Islet of Langerhans (tissue), 1 donor: Measurements from ENCODE around the gene DYSF.

ENCODE experiments used
- FAIRE-seq: peaks from one replicate; lab custom pipeline; 2011; peaks lifted over from hg19 to GRCh38; lab: Jason Lieb, UNC

Gene DYSF

DNA sequence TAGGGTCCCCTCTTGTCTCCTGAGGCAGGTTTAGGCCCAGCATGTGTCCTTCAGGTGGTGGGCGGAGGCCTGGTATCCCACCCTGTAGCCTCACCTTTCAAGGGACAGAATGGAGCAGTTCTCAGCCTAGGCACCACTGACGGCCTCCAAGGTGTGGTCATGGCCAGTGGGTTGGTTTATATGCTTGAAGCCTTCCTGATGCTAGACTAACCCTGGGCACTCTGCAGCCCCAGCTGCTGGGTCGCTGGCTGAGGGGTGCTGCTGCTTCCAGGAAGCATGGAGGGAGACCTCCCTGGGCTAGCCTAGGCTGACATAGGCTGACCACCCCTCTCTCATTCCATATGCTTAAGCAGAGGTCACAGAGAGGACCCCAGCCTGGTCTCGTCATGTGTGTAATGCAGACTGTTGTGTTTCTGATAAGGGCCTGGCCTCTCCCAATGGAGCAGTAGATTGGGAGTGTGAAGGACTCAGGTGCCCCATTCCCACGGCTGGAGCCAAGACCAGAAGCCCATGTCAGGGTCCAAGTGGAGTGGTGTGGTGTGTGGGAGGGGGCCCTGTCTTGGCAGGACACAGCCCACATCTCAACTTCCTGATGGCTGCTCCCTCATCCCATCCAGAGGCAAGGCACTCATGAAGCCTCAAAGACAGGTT, 206.6 kb downstream of the DYSF start:
- no peak for FAIRE-seq

DNA sequence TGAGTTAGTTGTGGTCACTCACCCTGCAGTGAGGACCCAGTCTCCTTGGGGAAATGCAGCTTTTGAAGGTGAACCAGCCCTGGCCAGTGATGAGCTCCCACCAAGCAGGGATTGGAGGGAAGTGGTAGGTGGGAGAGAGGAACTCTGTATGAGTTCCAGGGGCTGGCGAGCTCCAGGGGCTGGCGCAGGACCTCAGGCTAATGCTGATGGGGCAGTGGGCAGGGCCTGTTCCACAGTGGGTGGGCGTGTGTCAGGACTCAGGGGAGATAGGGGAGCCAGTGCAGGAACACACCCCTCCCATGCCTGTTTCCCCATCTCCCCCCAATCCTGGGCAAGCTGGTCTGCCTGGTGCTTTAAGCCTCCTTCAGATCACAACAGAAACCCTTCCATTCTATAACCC, 208.4 kb downstream of the DYSF start:
- FAIRE-seq: no peak

DNA sequence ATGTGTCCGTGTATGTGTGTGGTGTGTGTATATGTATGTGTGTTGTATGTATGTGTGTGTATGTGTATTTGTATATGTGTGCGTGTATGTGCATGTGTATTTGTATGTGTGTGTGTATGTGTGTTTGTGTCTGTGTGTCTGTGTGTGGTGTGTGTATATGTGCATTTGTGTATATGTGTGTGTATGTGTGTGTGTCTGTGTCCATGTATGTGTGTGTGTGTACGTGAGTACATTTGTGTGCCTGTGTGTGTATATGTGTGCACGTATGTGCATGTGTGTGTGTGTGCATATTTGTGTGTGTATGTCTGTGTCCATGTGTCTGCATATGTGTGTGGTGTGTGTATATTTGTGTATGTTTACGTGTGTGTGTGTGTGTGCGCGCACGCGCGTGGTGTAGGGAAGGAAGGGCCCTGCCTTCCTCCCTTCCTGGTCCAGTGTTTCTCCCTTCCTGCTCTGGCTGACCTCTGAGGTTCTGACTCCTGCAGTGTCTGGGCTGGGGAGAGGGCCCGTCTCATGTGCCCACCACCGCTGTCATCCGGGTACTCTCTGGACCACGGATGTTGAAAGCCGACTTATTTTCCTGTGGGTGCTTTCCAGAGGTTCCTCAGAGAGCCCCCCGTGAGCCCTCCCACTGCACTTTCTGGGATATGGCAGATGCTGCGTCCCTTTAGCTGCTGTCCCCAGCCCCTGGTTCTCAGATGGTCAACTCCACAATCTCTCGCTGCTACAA, 209.5 kb downstream of the DYSF start:
- no peak for FAIRE-seq

DNA sequence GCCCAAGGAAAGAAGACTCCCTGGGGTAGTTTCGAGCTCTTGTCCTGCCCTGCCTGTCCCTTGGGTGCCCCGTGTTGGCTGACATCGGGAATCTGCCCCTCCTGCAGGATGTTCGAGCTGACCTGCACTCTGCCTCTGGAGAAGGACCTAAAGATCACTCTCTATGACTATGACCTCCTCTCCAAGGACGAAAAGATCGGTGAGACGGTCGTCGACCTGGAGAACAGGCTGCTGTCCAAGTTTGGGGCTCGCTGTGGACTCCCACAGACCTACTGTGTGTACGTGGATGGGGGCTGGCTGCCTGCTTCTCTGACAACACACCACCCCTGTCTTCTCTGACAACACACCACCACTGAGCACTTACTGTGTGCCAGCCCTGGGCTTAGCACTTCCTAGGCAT, 210.8 kb downstream of the DYSF start:
- FAIRE-seq: no peak

DNA sequence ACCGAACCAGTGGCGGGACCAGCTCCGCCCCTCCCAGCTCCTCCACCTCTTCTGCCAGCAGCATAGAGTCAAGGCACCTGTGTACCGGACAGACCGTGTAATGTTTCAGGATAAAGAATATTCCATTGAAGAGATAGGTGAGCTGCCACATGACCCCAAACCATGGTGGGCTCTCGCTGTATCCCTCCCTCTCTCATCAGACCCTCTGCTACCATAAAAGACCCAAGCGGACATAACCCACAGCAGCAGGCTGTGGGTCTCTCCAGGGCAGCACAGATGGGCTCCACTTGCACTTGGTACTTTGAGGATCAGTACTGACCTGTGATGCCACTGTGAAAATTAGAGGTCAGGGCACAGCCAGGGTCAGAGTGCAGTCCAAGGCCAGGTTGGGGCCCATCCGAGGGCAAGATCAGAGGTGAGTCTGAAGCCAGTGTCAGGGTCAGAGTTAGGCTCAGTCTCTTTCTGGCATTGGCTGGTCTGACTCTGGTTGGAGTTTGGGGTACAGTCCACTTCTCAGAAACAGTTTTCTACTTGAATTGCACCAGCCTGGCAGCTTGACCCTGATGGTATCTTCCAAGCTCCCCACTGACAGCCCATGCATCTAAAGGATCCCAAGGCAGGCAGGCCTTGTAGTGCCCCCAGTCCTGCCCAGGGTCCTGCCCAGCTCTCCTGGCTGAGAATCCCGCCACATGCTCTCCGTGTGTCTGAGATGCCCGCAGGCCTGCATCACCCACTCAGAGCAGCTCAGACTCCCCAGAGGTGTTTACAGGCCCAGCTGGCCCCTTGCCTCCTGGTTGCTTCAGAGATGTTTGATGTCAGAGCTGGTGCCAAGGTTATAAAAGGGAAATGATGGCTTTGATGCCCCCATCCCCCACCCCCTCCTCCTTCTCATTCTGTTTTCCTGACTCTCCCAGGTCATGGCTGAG, 212.1 kb downstream of the DYSF start:
- no peak for FAIRE-seq

DNA sequence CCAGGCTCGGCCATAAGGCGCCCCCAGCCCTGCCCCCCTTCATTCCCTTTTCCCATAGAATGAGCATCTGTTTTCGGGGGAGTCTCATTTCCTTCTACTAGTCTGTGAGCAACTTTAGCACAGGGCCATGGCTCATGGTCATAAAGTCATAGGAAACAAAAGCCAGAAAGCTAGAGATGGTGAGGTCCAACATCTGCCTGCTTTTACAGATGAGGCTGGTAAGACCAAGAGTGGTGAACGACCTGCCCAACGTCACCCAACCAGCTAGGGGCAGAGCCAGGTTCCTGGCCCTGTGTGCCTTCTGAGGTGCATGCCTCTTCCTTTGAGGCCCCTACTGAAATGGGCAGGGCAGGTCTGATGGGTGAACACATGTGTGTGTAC, 212.7 kb downstream of the DYSF start:
- FAIRE-seq: no peak

DNA sequence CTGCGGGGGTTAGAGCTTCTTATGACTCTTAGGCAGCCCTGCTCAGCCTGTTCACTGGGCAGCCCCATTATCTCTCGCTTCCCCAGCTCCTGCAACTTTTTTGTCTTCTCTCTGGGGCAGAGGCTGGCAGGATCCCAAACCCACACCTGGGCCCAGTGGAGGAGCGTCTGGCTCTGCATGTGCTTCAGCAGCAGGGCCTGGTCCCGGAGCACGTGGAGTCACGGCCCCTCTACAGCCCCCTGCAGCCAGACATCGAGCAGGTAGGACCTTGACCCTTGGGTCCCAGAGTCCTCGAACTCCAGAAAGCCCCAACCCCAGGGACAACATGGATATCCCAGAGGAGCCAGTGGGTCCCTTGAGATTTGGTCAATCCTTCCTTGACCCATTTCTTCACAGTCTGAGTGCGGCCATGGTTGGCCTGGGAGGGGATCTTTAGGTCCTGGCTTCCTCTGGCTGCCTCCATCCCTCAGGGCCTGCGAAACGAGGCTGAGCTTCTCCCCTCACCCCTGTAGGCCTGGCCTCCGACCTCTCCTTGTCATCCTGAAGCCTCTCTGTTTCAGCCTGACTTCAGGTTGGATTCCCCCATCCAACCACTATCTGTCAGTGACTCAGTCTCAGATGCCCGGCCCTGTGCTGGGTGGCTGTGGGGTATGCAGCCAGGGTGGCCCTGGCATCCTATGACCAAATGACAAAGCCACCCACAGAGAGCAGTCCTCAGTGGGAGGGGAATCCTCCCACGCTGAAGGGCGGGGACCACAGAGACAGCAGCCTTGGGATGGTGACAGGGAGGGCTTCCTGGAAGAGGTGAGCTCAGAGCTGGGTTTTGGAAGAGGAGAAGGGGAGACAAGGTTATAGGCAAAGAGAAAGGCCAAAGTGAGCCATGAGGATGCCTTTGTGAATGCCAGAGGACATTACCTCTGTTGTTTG, 214.2 kb downstream of the DYSF start:
- no peak for FAIRE-seq

DNA sequence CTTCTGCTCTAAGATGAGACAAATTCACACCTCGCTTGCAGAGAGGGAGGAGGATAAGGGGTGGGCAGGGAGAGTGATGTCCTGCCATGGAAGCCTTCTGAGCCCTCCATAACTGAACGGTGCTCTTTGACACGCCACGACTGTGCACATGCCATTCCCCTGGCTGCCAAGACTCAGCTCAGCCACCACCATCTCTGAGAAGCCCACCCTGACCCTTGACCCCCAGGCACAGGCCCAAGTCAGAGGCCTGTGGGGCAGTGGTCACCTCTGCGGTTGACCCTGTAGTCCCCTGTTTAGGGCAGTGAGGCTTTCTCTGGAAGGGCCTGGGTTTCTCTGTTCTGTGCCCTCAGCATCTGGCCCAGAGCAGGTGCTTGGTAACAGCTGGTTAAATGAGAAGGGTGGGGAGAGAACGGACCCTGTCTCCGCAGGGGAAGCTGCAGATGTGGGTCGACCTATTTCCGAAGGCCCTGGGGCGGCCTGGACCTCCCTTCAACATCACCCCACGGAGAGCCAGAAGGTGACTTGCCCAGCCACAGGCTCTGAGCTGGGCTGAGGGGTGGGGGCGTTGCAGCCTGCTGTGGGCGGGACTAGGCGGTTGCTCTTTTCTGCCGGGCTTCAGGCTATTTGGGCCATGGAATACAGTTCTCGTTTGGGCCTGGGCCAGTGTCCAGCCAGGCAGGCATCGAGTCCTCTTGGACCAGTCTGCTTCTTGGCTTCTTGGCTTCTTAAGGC, 215.1 kb downstream of the DYSF start:
- FAIRE-seq: no peak

DNA sequence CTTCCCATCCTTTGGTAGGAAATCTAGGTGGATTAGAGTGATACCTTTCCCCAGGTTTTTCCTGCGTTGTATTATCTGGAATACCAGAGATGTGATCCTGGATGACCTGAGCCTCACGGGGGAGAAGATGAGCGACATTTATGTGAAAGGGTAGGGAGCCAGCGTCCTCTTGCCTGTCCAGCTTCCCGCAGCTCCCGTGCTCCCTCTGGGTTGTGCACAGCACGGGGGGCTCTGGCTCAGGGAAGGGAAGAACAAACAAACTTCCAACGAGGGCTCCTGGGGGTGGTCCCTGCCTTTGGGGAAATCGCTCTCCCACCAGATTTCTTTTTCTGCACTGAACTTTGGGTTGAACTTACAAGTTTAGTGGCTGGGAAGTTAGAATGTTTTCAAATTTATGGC, 215.7 kb downstream of the DYSF start:
- no peak for FAIRE-seq

DNA sequence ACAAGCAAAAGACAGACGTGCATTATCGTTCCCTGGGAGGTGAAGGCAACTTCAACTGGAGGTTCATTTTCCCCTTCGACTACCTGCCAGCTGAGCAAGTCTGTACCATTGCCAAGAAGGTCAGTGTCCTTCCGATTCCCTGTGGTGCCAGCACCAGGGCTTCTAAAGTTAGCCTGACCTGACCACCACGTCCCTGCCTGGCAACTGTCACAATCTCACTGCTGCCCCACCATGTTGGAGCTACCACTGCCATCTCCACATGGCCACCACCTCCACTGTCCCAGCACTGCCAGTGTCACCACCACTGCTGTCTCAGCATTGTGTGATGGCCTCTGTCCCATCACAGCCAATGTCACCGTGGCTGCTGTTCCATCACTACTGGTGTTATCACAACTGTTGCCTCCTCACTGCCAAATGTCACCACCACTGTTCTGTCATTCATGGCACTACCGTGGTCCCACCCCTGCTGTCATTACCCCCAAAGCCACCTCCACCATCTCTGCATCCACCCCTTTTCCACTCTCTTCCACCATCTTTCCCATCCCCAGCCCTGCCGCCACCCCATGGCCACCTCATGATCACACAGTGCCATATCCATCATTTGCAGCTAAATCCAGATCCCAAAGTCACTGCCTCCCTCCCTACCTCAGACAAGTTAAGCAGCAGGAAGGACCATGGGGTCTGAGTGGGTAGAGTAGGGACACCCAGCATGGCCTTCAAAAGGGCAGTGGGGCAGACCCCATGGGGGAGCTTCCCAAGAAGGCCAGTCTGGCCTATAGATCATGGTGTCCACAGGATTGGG, 216.5 kb downstream of the DYSF start:
- no peak for FAIRE-seq

DNA sequence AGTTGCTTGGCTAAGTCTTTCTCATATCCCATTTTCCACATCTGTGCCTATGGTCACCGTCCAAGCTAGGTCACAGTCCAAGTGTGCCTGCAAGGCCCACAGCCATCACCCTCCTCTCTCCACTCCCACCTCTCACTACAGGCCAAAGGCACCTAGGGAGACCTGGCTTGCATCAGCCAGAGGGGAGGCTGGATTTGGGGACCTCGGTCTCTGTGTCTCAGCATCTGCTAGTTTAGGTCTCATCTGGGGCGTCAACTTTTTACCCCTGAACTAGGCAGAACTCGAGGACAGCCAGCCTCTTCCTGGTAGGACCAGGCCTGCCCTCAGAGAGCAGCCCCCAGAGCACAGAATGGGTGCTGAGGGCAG, 217.1 kb downstream of the DYSF start:
- no peak for FAIRE-seq

DNA sequence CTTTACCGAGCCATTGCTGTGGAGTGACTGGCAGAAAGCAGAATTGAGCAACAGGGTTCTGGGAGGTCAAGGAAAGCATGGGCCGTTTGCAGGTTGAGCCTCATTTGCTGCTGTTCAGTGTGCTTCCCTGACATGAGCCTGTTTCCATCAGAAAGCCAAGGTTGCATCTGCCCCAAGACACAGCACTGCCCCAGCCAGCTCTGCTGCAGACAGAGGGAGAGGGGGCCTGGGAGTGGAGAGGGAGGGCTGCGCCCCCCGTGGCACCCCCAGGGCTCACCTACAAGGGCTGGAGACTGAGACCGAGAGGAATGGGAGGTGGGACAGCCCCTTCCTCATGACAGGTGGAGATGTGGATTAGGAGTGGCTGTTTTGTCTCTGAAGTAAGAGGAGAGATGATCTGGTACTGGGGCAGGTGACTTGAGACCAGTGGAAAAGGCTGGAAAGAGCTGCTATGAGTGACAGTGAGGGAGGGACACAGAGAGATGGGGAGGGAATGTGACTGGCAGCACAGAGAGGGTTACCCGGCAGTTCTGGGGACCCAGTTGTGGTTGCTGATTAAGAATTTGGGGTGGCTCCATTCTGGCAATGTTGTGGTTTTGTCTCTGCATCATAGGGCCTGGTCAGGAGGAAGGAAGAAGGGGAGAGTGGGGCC, 218.0 kb downstream of the DYSF start:
- FAIRE-seq: no peak

DNA sequence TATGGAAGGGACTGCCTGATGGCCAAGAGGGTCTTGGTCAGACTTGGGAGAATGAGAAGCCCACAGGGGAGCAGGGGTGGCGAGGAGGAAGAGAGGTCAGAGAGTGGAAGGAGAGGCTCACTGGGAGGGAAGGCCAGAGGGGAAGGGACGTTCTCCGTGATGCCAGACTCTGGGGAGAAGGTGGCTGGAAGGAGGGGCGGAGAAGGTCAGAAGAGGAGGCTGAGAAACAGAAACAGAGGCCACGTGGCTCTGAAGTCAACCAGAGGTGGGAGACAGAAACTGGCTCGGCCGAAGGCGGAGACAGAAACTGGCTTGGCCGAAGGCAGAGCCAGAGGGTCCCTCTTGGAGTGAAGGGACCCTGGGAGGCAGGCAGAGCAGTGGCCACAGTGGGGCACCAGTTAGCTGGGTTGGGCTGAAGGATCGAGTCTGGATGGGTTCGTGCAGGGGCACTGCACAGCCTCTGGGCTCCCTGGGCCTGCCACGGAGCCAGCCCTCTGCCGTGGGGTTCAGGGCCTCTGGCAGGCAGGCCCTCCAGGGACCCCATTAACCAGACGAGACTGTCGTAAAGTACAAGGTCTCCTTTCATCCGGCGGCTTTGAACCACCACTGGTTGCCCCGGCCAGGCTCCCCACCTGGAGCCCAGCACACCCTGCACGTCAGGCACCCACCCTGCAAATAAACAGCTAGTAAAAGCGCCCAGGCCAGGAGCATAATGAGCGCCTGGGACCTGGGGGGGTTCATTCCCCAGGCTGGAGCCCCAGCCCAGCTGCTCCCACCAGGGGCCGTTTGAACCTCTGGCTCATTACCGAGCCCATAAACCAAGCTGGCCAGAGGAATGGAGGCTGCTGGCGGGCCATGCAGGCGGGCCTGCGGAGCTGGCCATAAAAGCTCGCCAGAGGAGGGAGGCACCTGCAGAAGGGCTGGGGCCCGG, 218.8 kb downstream of the DYSF start:
- FAIRE-seq: no peak

DNA sequence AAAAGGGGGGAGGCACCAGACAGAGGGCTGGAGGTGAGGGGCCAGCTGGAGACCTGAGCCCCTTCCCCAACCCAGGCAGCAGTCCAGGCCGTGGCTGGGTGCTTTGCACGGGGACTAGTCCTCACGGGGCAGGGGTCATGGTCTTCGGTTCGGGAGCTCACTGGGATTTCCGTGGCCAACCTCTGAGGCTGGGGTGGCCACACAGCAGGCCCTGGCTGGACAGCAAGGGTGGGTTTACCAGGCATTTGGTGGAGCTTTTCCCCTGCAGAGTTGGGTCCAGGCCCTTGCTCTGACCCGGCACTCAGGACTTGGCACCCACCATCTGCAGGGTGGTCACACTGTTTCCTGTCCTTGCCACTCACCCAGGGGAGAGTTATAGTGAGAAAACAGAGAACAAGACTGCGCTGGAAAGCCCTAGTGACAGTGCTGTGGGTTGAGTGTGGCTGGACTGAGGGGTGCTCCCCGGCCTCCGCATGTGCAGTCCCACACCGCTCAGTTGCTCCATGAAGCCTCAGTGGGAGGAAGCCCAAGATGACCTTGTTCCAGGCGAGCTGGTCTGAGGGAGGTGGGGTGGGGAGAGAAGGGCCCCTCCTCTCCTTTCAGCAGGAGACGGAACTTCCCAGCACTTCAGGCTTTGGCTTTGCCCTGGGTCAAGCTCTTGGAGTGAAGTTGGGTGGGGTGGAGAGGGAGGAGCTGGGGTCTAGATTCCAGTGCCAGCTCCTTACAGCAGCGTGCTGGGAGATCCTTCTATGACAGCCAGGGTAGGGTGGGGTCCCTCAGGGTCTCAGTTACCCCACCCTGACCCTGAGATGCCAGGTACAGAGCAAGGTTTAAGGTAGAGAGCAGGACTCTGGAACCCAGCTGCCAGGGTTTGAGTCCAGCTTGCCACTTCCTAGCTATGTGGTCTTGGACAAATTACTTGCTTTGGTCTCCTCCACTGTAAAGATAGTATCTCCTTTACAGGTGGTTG, 219.8 kb downstream of the DYSF start:
- no peak for FAIRE-seq

DNA sequence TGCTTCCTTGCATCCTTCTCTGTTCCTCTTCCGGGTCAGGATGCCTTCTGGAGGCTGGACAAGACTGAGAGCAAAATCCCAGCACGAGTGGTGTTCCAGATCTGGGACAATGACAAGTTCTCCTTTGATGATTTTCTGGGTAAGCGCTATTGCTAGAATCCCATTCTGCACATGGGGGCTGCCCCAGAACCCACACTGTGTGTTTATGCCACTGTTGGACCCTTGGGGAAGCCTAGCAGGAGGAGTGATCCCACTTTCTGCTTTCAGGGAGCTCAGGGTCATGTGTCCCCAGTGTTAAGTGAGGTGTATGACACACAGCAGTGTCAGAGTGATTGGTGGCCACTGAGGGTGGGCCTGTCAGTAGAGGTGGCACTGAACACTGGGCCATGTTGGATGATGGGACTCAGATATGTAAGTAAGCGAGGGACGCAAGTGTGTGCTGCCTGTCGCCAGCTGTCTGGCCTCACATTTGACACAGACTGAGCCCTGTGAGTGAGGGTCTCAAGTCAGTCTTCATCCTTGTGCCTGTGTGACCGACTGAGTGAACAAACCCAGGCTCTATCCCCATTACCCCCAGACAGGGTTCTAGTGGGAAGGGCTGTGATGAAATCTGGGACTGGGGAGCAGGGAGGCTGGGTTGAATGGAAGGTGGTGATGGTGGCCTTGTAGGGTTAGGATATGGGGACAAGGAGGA, 220.9 kb downstream of the DYSF start:
- no peak for FAIRE-seq

DNA sequence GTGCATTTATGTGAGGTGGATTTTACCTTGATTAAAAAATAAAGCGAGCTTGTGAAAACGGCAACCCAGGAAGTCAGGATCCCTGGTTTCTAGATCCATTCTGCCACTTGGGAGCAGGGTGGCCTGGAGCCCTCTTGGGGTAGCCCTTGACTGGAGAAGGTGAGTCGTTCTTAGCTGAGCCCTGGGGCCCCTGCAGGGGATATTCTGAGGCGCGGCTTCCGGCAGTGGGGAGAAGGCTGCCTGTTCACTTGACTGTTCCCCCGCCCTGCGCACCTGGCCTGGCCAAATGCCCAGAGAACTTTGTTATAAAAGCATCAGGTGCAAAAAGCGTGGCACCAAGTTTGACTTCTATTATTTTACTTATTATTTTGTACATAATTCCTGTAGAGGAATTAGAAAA, 221.9 kb downstream of the DYSF start:
- no peak for FAIRE-seq

DNA sequence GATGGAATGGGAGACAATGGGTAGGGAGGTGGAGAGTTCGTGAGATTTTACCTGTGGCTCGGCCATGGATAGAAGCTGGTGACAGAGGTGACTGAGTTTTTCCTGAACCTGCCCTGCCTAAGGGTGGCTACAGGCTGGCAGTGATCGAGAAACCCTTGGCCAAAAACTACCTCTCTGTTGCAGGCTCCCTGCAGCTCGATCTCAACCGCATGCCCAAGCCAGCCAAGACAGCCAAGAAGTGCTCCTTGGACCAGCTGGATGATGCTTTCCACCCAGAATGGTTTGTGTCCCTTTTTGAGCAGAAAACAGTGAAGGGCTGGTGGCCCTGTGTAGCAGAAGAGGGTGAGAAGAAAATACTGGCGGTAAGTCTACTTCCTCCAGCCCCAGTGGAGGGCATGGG, 225.5 kb downstream of the DYSF start:
- FAIRE-seq: no peak
